A673 (cell line): ENCODE measurements around the gene PARD6G. TPM values are rescaled to one million over a fixed set of nuclear protein-coding genes. Genes with fewer than 3 reads are reported as not detected.

Source experiments
- BruUV-seq: library from RNA; stranded (reverse); fragments of 400-500 nt; replicated peaks from 2 replicates; lab custom pipeline; 2021; lab: Mats Ljungman, UMichigan
- CTCF ChIA-PET: fragments of 300-600 bp; sonication (Branson Sonifier 250); formaldehyde crosslinking; loops from one replicate; lab custom pipeline; 2022; ENCODE audit warnings: antibody characterized with exemption; lab: Charles Lee
- POLR2A ChIA-PET: fragments of 300-600 bp; sonication (Branson Sonifier 250); formaldehyde crosslinking; loops from one replicate; lab custom pipeline; 2022; ENCODE audit warnings: antibody characterized with exemption; ENCODE audit not compliant: low non-redundant PET; lab: Charles Lee
- DNase-seq: peaks from one replicate; pipeline ENCODE4 v3.0.0-alpha.2; 2015; ENCODE audit warnings: low spot score
- H3K27ac ChIP-seq: fragments of 200-600 bp; sonication (generic); 2 replicates; pipeline ENCODE4 v1.5.1; 2016; ENCODE audit warnings: mixed run types, low read depth, mild to moderate bottlenecking, mixed read lengths, antibody characterized with exemption, low read length; ENCODE audit not compliant: poor library complexity, severe bottlenecking
- H3K27me3 ChIP-seq: fragments of 200-600 bp; sonication (generic); replicated peaks from 2 replicates; pipeline ENCODE4 v1.6.1; 2017; ENCODE audit warnings: mixed run types, low read depth, mild to moderate bottlenecking, mixed read lengths, antibody characterized with exemption, low read length; ENCODE audit not compliant: insufficient read depth, poor library complexity
- H3K36me3 ChIP-seq: fragments of 200-600 bp; sonication (generic); 2 replicates; pipeline ENCODE4 v1.6.1; 2016; ENCODE audit warnings: mixed run types, mild to moderate bottlenecking, mixed read lengths, antibody characterized with exemption, low read length; ENCODE audit not compliant: insufficient read depth, poor library complexity, severe bottlenecking
- H3K4me1 ChIP-seq: fragments of 200-600 bp; sonication (generic); 2 replicates; pipeline ENCODE4 v1.6.1; 2017; ENCODE audit warnings: mixed run types, mild to moderate bottlenecking, mixed read lengths, antibody characterized with exemption, low read length; ENCODE audit not compliant: insufficient read depth, poor library complexity, severe bottlenecking
- H3K4me3 ChIP-seq: fragments of 200-600 bp; sonication (generic); 2 replicates; pipeline ENCODE4 v1.5.1; 2016; ENCODE audit warnings: low read depth, mixed run types, mild to moderate bottlenecking, mixed read lengths, low read length; ENCODE audit not compliant: poor library complexity, severe bottlenecking
- H3K9me3 ChIP-seq: fragments of 200-600 bp; sonication (generic); 2 replicates; pipeline ENCODE4 v1.6.1; 2016; ENCODE audit warnings: mixed run types, low read depth, mild to moderate bottlenecking, mixed read lengths, antibody characterized with exemption, low read length; ENCODE audit not compliant: poor library complexity, severe bottlenecking
- CTCF ChIP-seq: fragments of 300-800, 200-600 bp; sonication (generic); conservative IDR thresholded peaks from 2 replicates; pipeline ENCODE4 v1.5.1; 2017; ENCODE audit warnings: low read depth, mild to moderate bottlenecking, antibody characterized with exemption, low read length, moderate library complexity, mixed read lengths
- EZH2 ChIP-seq: fragments of 200-600 bp; sonication (generic); IDR thresholded peaks from 2 replicates; pipeline ENCODE4 v1.6.1; 2017; ENCODE audit warnings: borderline replicate concordance, low read depth, mild to moderate bottlenecking, mixed read lengths, antibody characterized with exemption, low read length; ENCODE audit not compliant: poor library complexity, severe bottlenecking
- intact Hi-C: fragments of 100-400 bp; cut with micrococcal nuclease; formaldehyde crosslinking; loops from one replicate; pipeline ENCODE4 v1.10.0; 2022; ENCODE audit not compliant: unreplicated experiment
- total RNA-seq: library from RNA; stranded (reverse); gene quantifications from 2 replicates; pipeline ENCODE4 v1.2.3, GENCODE V29; 2021

The PARD6G gene
- total RNA-seq, 1 experiment from 2014 or later: 7.9 TPM

GRCh38 chr18:80200932-80201672 lies 46.2 kb downstream of the PARD6G start:
- no peaks in the 10 kb centered on the region for H3K36me3 ChIP-seq
- no peaks in the 10 kb centered on the region for H3K27me3 ChIP-seq
- TF ChIP-seq CTCF (no peak), EZH2 (no peak)
- H3K4me1 ChIP-seq: no peaks in the 10 kb centered on the region
- H3K27ac ChIP-seq: no peak overlapping the region
- DNase-seq: no peak
- no peaks in the 10 kb centered on the region for H3K9me3 ChIP-seq
- BruUV-seq: no TSS peak
- intact Hi-C loops: no loop called here
- CTCF ChIA-PET: interaction anchor here (0.5 to 1.3 kb wide), 6 partner anchors 24 to 824 kb away, joined by 3 to 9 read pairs (median 5); no protein-coding TSS in a partner anchor
- H3K4me3 ChIP-seq: no peak overlapping the region
- POLR2A ChIA-PET: no interaction called here

GRCh38 chr18:80200171-80200931 lies 47.0 kb downstream of the PARD6G start:
- ChIA-PET CTCF (interaction anchor here (0.5 to 1.3 kb wide), 7 partner anchors 25 to 824 kb away, joined by 3 to 9 read pairs (median 4); no protein-coding TSS in a partner anchor), POLR2A (no interaction called here)
- Histone ChIP-seq H3K4me3 (no peak overlapping the region), H3K4me1 (no peaks in the 10 kb centered on the region), H3K36me3 (no peaks in the 10 kb centered on the region), H3K9me3 (no peaks in the 10 kb centered on the region), H3K27me3 (no peaks in the 10 kb centered on the region), H3K27ac (no peak overlapping the region)
- BruUV-seq: no TSS peak
- intact Hi-C loops: no loop called here
- TF ChIP-seq CTCF (peak; percentile 67), EZH2 (no peak)
- DNase-seq: peak; percentile 64

GRCh38 chr18:80198994-80199748 lies 48.1 kb downstream of the PARD6G start:
- no TSS peak for BruUV-seq
- intact Hi-C loops: no loop called here
- H3K27ac ChIP-seq: no peak overlapping the region
- no peak overlapping the region for H3K4me3 ChIP-seq
- no peaks in the 10 kb centered on the region for H3K27me3 ChIP-seq
- no peaks in the 10 kb centered on the region for H3K9me3 ChIP-seq
- H3K4me1 ChIP-seq: no peaks in the 10 kb centered on the region
- DNase-seq: no peak
- ChIA-PET POLR2A (no interaction called here), CTCF (no interaction called here)
- no peak for TF ChIP-seq EZH2
- no peak for TF ChIP-seq CTCF
- no peaks in the 10 kb centered on the region for H3K36me3 ChIP-seq
